GM10248 (cell line): Measurements from ENCODE around the gene ARHGEF25.
"Not testable (repeated sequence)": the region's sequence is repeated elsewhere in the genome, so short reads cannot be mapped to it uniquely, and the experiment has no call there.

Experiments used
- CTCF ChIA-PET: fragments of 300-600 bp; sonication (Branson Sonifier 250); formaldehyde crosslinking; extraction: SDS; loops from one replicate; lab custom pipeline; 2021; ENCODE audit warnings: antibody characterized with exemption; lab: Yijun Ruan, JAX
- POLR2A ChIA-PET: fragments of 350-650 bp; sonication (Branson Sonifier 250); formaldehyde crosslinking; extraction: SDS; loops from one replicate; lab custom pipeline; 2020; ENCODE audit warnings: antibody characterized with exemption; lab: Yijun Ruan, JAX
- DNase-seq: peaks from one replicate; pipeline ENCODE4 v3.0.0; 2012; ENCODE audit errors: extremely low spot score
- CTCF ChIP-seq: IDR thresholded peaks from 2 replicates; pipeline ENCODE4 v1.5.1; 2012; ENCODE audit warnings: mild to moderate bottlenecking, low read depth; ENCODE audit errors: extremely low read depth, missing control alignments, control extremely low read depth

Gene ARHGEF25

GRCh38 chr12:57611108-57611826 is at the start of gene ARHGEF25:
ARHGEF25 (plus strand) TSS chr12:57611435; CDS start chr12:57611895, 460 bp downstream.
- ChIA-PET POLR2A (interaction anchor here (1.0 to 1.1 kb wide), 2 partner anchors 18 to 91 kb away, joined by 3 read pairs; partner anchors contain the start of gene DDIT3), CTCF (interaction anchor here (0.7 to 6.8 kb wide), 5 partner anchors 9 to 28 kb away, joined by 3 to 101 read pairs (median 8); partner anchors contain the start of gene B4GALNT1)
- peak; percentile 84 for DNase-seq
- TF ChIP-seq CTCF: no peak

- TF ChIP-seq CTCF: no peak
- ChIA-PET CTCF (interaction anchor here (12.9 kb wide), 1 partner anchor 20 kb away, joined by 134 read pairs; no protein-coding TSS in a partner anchor), POLR2A (no interaction called here)
- DNase-seq: no peak
Observed at GRCh38 chr12:57563358-57563757, 47.9 kb upstream of the ARHGEF25 start.

DNA sequence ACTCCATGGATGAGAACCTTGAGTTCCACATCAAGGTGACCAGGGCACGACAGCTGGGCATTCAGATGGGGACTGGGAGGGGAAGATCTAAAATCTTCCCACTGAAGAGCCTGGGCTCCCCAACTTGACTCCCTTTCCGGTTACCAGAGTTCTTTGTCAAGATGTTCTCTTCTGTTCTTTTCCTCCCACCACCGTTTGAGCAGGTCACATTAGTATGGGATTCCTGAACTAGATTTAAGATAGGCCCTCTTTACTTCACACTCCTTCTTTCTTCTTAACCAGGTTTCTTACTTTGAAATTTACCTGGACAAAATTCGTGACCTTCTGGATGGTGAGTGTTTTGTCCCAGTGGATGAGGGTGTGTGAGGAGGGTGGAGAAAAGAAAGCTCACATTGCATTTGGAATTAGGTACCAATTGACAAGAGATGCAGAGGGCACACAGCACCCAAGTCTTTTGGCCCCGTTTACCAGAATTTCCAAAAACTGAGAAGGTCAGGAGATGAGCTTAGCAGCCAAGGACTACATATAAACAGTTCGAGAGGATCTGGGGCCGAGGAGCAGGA is 47.0 kb upstream of the ARHGEF25 start:
- ChIA-PET CTCF (interaction anchor here (12.9 kb wide), 1 partner anchor 19 kb away, joined by 134 read pairs; no protein-coding TSS in a partner anchor), POLR2A (no interaction called here)
- TF ChIP-seq CTCF: no peak
- DNase-seq: no peak

GRCh38 chr12:57568838-57569237 is 42.4 kb upstream of the ARHGEF25 start:
- CTCF ChIA-PET: interaction anchor here (1.6 to 12.9 kb wide), 2 partner anchors 14 to 125 kb away, joined by 3 to 134 read pairs; partner anchors contain the start of gene OS9
- no peak for DNase-seq

GRCh38 chr12:57569858-57570257 is 41.4 kb upstream of the ARHGEF25 start:
- no peak for TF ChIP-seq CTCF
- DNase-seq: no peak
- ChIA-PET POLR2A (no interaction called here), CTCF (interaction anchor here (1.6 to 12.9 kb wide), 2 partner anchors 13 to 124 kb away, joined by 3 to 134 read pairs; partner anchors contain the start of gene OS9)

More at GRCh38 chr12:57568838-57569237, 42.4 kb upstream of the ARHGEF25 start:
- POLR2A ChIA-PET: no interaction called here
- no peak for TF ChIP-seq CTCF

GRCh38 chr12:57570438-57570837 is 40.8 kb upstream of the ARHGEF25 start:
- DNase-seq, POLR2A ChIA-PET: not testable (repeated sequence)
- CTCF ChIA-PET: interaction anchor here (1.0 to 12.9 kb wide), 5 partner anchors 8 to 52 kb away, joined by 3 to 134 read pairs (median 4); no protein-coding TSS in a partner anchor
